ENCODE measurements around the gene VMAC. TPM values are rescaled to one million over a fixed set of nuclear protein-coding genes. Genes with fewer than 3 reads are reported as not detected.

The VMAC gene
- total and polyA plus RNA-seq, 9 of the 15 experiments (the other 6 are each of a cell fraction or from before 2014, with no cell fraction given) = 0.03 to 3.4 (median 1.1) TPM

GRCh38 chr19:5894704-5895349 is 9.8 kb upstream of the VMAC start:
- BruUV-seq (replicated peaks) = no TSS peak
- in situ Hi-C loops (cut with MboI) = loop anchor here (5.0 kb wide), 1 partner anchor 93 kb away; no protein-coding TSS in a partner anchor
- H4K20me1 ChIP-seq (replicated peaks; ENCODE audit: control insufficient read depth, insufficient read depth, low read length) = peaks cover 32% of the 10 kb centered on the region
- peak overlapping the region in 1 of 2 experiments; percentile 86; a peak in 2 of 4 replicates for H3K9ac ChIP-seq (ENCODE audit: insufficient read depth in 1 of 2, low read depth in 2 of 2, low read length in 2 of 2)
- intact Hi-C loops (cut with micrococcal nuclease) = no loop called here
- H3K4me3 ChIP-seq = no peak overlapping the region
- H2AFZ ChIP-seq (ENCODE audit: low read depth, low read length) = no peak overlapping the region
- H3K79me2 ChIP-seq (ENCODE audit: control insufficient read depth, insufficient read depth, low read length) = peaks cover 9% of the 10 kb centered on the region
- H3K27me3 ChIP-seq (ENCODE audit: control insufficient read depth in 2 of 2, insufficient read depth in 2 of 2, low read length in 2 of 2) = no peaks in the 10 kb centered on the region
- H3K4me2 ChIP-seq (ENCODE audit: insufficient read depth, low read length) = peak overlapping the region; percentile 21; the same call in 1 of the 2 replicates
- no peaks in the 10 kb centered on the region for H3K9me3 ChIP-seq (replicated peaks; ENCODE audit: control insufficient read depth, insufficient read depth, low read depth, low read length)
- WGBS (ENCODE audit: insufficient coverage, low coverage, missing lambda C conversion rate) = 47% methylated on average over 20 of the region's 28 CpGs
- ChIA-PET CTCF (ENCODE audit: low intra/inter-chr PET ratio) (interaction anchor here (3.9 kb wide), 1 partner anchor 90 kb away, joined by 48 read pairs; the partner anchor contains the start of gene NRTN), POLR2A (interaction anchor here (1.1 kb wide), 1 partner anchor 9 kb away, joined by 4 read pairs; the partner anchor contains the start of gene VMAC)
- peaks cover 16 to 69% of the 10 kb centered on the region in 2 experiments for H3K4me1 ChIP-seq (replicated peaks in 1 of 2; ENCODE audit: control insufficient read depth in 2 of 2, insufficient read depth in 2 of 2, low read length in 2 of 2)
- peaks cover 36% of the 10 kb centered on the region; the same call in 2 of the 3 replicates for H3K36me3 ChIP-seq (ENCODE audit: control insufficient read depth, insufficient read depth, low read length)
- DNase-seq (ENCODE audit: extremely low read depth in 1 of 4, low spot score in 3 of 4) (no peak), ATAC-seq (no peak), FAIRE-seq (no peak)
- no peak overlapping the region for H3K27ac ChIP-seq (ENCODE audit: extremely low read depth, low read depth, low read length)
- H3K9me1 ChIP-seq (ENCODE audit: control insufficient read depth, insufficient read depth, low read length) = peaks cover 5% of the 10 kb centered on the region
- TF ChIP-seq RBM22 (IDR thresholded peaks at IDR 0.05; ENCODE audit: low read depth, low read length, poor library complexity, severe bottlenecking) (peak; percentile 7), ZBTB43 (CRISPR knock-in tag; IDR thresholded peaks at IDR 0.05) (no peak), HLTF (IDR thresholded peaks at IDR 0.05) (no peak), BRF1 (IDR thresholded peaks at IDR 0.05; ENCODE audit: borderline replicate concordance, extremely low read depth, insufficient read length) (no peak), ZNF586 (CRISPR knock-in tag; conservative IDR thresholded peaks at IDR 0.05) (no peak), ELF1 (tag; IDR thresholded peaks at IDR 0.05) (no peak), SIN3A (IDR thresholded peaks at IDR 0.05; ENCODE audit: borderline replicate concordance in 2 of 2, control insufficient read depth in 1 of 2, low read depth in 2 of 2, low read length in 2 of 2) (no peak), FOS (IDR thresholded peaks at IDR 0.05; ENCODE audit: extremely low read depth, insufficient read length) (no peak), E2F8 (IDR thresholded peaks at IDR 0.05; ENCODE audit: low read depth, partially characterized antibody) (no peak), PYGO2 (tag; IDR thresholded peaks at IDR 0.05) (no peak), RBFOX2 (IDR thresholded peaks at IDR 0.05; ENCODE audit: low read depth, low read length) (peak; percentile 9), PURB (CRISPR knock-in tag; IDR thresholded peaks at IDR 0.05; ENCODE audit: low read depth) (no peak), HDAC1 (IDR thresholded peaks at IDR 0.05) (0 out of 4 replicates have a peak, but pooled peaks of 1 of the 2 experiments have one; percentile 5), ZNF785 (CRISPR knock-in tag; IDR thresholded peaks at IDR 0.05) (no peak)
- TF ChIP-seq, protein P1, sequence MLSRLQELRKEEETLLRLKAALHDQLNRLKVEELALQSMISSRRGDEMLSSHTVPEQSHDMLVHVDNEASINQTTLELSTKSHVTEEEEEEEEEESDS (CRISPR knock-in tag; IDR thresholded peaks at IDR 0.05) = no peak
- TF ChIP-seq, protein P2, sequence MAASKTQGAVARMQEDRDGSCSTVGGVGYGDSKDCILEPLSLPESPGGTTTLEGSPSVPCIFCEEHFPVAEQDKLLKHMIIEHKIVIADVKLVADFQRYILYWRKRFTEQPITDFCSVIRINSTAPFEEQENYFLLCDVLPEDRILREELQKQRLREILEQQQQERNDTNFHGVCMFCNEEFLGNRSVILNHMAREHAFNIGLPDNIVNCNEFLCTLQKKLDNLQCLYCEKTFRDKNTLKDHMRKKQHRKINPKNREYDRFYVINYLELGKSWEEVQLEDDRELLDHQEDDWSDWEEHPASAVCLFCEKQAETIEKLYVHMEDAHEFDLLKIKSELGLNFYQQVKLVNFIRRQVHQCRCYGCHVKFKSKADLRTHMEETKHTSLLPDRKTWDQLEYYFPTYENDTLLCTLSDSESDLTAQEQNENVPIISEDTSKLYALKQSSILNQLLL (CRISPR knock-in tag; IDR thresholded peaks at IDR 0.05; ENCODE audit: borderline replicate concordance) = no peak
